AG04450 (cell line): ENCODE data around the gene KRTAP3-1. TPM values are rescaled to one million over a fixed set of nuclear protein-coding genes. Genes with fewer than 3 reads are reported as not detected.

ENCODE experiments used
- CTCF ChIA-PET: fragments of 300-600, 350-600 bp; formaldehyde crosslinking; extraction: SDS; loops from one replicate; lab custom pipeline; 2022; ENCODE audit warnings: antibody characterized with exemption, inconsistent platforms; lab: Charles Lee
- POLR2A ChIA-PET: fragments of 350-600 bp; formaldehyde crosslinking; extraction: SDS; loops from one replicate; lab custom pipeline; 2021; ENCODE audit warnings: antibody characterized with exemption, inconsistent platforms; lab: Yijun Ruan, JAX
- DNase-seq: peaks from one replicate; pipeline ENCODE4 v3.0.0-alpha.2; 2011; ENCODE audit warnings: low read depth, low spot score
- H3K27ac ChIP-seq: one replicate; pipeline ENCODE4 v1.5.1; 2012; ENCODE audit warnings: low read depth, low read length, control low read depth
- H3K27me3 ChIP-seq: one replicate; pipeline ENCODE4 v1.6.0; 2012; ENCODE audit warnings: low read length; ENCODE audit not compliant: control insufficient read depth, insufficient read depth
- H3K4me3 ChIP-seq: 2 replicates; pipeline ENCODE4 v1.5.1; 2011; ENCODE audit warnings: mild to moderate bottlenecking, low read depth, low read length, control low read depth
- H3K9me3 ChIP-seq: 2 replicates; pipeline ENCODE4 v1.5.1; 2012; ENCODE audit warnings: low read length; ENCODE audit not compliant: control insufficient read depth, insufficient read depth
- polyA plus RNA-seq: library from polyadenylated mRNA; depleted of rRNA; stranded (reverse); fragments of >200 nt; gene quantifications from 2 replicates; pipeline ENCODE4 v1.2.3, GENCODE V29; 2011
- TF ChIP-seq, protein P1 (sequence below): IDR thresholded peaks from 2 replicates; pipeline ENCODE4 v1.5.1; 2011; ENCODE audit warnings: low read depth, low read length, control low read depth, inconsistent platforms

Gene KRTAP3-1
- polyA plus RNA-seq, 1 experiment: not detected

DNA sequence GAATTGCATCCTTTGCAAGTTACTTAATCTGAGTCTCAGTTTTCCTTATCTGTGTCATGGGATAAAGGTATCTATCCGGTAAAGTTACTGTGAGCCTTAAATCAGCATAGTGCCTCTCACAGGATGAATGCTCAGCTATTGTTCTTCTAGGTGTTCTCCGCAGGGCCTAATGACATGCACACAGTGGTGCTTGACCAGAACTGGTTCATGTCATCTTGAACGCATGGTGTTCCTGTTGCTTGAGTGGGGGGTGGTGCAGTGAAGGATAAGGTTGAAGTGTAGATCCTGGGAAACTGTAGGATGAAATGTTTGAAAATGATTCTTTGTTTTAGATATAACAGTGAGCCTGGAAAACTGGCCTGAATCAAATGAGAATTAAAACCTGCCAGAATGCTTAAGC is 28.8 kb downstream of the KRTAP3-1 start:
- Histone ChIP-seq H3K27ac (no peak overlapping the region), H3K27me3 (no peaks in the 10 kb centered on the region), H3K4me3 (no peak overlapping the region), H3K9me3 (no peaks in the 10 kb centered on the region)
- DNase-seq: no peak
- TF ChIP-seq, protein P1, sequence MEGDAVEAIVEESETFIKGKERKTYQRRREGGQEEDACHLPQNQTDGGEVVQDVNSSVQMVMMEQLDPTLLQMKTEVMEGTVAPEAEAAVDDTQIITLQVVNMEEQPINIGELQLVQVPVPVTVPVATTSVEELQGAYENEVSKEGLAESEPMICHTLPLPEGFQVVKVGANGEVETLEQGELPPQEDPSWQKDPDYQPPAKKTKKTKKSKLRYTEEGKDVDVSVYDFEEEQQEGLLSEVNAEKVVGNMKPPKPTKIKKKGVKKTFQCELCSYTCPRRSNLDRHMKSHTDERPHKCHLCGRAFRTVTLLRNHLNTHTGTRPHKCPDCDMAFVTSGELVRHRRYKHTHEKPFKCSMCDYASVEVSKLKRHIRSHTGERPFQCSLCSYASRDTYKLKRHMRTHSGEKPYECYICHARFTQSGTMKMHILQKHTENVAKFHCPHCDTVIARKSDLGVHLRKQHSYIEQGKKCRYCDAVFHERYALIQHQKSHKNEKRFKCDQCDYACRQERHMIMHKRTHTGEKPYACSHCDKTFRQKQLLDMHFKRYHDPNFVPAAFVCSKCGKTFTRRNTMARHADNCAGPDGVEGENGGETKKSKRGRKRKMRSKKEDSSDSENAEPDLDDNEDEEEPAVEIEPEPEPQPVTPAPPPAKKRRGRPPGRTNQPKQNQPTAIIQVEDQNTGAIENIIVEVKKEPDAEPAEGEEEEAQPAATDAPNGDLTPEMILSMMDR: no peak
- CTCF ChIA-PET: interaction anchor here (1.1 kb wide), 1 partner anchor 342 kb away, joined by 3 read pairs; no protein-coding TSS in a partner anchor
- POLR2A ChIA-PET: no interaction called here

DNA sequence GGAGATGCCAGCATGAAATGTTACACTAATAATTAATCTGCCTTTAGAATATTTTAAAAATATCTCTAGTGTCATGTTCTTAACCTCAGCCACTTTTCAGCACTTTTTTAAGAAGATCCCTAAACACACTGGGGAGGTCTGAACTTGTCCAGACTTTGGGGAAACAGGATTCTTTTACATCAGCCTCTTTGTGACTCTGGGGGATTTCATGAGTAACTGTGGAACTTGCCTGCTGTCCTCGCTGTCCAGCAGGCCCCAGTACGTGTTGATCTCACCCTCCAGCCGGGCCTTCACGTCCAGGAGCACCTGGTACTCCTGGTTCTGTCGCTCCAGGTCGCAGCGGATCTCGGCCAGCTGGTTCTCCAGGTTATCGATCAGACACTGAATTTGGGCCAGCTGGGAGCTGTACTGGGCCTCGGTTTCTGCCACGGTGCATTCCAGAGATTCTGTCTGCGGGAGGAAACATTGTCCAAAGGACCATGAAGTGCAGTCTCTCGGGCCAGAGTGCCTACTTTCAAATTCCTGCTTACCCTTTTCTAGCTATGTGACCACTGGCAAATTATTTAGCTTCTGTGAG is 30.3 kb downstream of the KRTAP3-1 start:
- TF ChIP-seq, protein P1: no peak

DNA sequence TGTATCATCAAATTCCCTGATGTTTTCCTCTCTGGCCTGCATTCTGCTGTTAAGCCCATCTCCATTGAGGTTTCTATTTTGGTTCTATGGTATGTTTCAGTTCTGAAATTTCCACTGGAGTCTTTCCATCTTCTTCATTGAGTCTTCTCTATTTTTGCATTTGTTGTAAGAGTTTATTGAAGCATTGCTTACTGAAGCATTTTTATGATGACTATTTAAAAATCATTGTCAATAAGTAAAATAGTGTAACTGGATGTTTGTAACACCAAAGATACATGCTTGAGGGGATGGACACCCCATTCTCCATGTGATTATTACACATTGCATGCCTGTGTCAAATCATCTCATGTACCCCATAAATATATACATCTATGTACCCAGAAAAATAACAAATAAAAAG is 33.4 kb downstream of the KRTAP3-1 start:
- no peak overlapping the region for H3K4me3 ChIP-seq
- no peak overlapping the region for H3K27ac ChIP-seq
- no peaks in the 10 kb centered on the region for H3K27me3 ChIP-seq
- DNase-seq: no peak
- H3K9me3 ChIP-seq: no peaks in the 10 kb centered on the region
- ChIA-PET POLR2A (no interaction called here), CTCF (interaction anchor here (0.6 kb wide), 1 partner anchor 126 kb away, joined by 4 read pairs; no protein-coding TSS in a partner anchor)
- TF ChIP-seq, protein P1: no peak

More for the DNA sequence above, 30.3 kb downstream of the KRTAP3-1 start:
- ChIA-PET CTCF (no interaction called here), POLR2A (no interaction called here)
- Histone ChIP-seq H3K27me3 (no peaks in the 10 kb centered on the region), H3K9me3 (no peaks in the 10 kb centered on the region), H3K4me3 (no peak overlapping the region), H3K27ac (no peak overlapping the region)
- no peak for DNase-seq

DNA sequence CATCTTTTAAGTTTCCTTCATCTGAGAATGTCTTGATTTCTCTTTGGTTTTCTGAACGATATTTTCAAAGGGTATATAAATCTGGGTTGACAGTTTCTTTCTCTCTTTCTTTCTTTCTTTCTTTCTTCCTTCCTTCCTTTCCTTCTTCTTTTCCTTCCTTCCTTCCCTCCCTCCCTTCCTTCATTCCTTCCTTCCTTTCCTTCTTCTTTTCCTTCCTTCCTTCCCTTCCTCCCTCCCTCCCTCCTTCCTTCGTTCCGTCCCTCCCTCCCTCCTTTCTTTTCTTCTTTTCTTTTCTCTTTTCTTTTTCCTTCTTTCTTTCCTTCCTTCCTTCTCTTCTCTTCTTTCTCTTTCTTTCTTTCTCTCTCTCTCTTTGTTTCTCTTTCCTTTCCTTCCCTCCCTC is 34.6 kb downstream of the KRTAP3-1 start:
- no peak overlapping the region for H3K4me3 ChIP-seq
- TF ChIP-seq, protein P1: no peak
- POLR2A ChIA-PET: no interaction called here
- CTCF ChIA-PET: no interaction called here
- H3K27me3 ChIP-seq: no peaks in the 10 kb centered on the region
- H3K9me3 ChIP-seq: no peaks in the 10 kb centered on the region
- no peak for DNase-seq
- H3K27ac ChIP-seq: no peak overlapping the region

DNA sequence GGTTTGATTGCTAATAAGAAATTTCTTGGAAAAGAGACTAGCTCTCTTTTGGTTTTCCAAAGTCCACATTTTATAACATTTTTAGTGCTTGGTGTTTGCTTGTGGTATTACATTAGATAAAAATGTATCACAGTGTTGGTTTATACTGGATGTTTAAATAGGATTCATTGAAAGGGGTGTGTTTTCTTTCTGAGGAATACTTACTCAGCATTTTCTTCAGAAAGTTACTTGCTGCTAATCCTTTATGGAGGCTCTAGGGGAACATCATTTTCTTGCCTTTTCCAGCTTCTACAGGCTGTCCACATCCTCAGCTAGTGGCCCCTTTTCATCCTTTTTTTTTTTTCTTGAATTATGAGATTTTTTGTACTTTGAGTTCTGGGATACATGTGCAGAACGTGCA is 41.3 kb downstream of the KRTAP3-1 start:
- Histone ChIP-seq H3K4me3 (no peak overlapping the region), H3K27ac (no peak overlapping the region), H3K27me3 (no peaks in the 10 kb centered on the region), H3K9me3 (peaks cover 14% of the 10 kb centered on the region)
- no peak for DNase-seq
- ChIA-PET POLR2A (no interaction called here), CTCF (no interaction called here)
- TF ChIP-seq, protein P1: no peak
